Colon (tissue), 2 donors: ENCODE data around the gene PRKD3.

ENCODE experiments used
- FAIRE-seq: peaks from 2 replicates; lab custom pipeline; 2012; peaks lifted over from hg19 to GRCh38; lab: Jason Lieb, UNC
- donor health status: control.
- donor health status: control.

The PRKD3 gene

DNA sequence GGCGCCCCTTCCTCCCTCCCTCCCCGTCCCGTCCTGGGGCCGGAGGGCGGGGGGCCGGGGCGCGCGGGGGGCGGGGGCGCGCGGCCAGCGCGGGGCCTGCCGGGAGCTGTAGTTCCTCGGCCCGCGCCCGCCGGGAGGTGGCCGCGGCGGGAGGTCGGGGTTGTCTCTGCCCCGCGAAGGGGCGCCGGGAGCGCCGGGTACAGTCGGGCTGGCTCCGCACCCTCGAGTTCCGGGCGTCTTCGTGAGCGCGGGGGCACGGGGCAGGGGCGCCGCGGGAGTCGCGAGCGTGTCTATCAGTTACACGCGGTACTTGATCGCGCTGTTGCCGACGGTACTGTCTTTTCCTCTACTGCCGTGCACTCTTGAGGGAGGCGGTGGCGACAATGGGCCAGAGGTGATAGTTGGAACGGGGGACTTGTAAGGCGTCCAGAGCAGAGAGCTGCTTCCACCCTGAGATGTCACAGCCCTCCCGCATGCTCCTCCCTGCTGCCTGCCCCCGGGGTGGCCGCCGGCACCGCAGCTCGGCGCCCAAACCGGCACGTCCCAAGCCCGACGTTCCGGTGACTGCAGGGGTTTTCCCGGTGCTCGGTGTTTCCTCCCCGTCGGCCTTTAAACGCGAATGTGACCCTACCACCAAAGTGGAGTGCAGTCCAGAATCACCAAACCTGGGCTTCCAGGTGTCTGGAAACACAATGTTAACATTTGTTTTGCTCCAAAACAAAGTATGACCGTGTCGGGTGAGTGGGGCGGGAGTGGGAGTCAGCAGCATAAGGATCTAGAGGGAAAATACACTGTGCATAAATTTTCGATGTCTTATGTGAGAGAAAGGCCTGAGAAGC is at the start of gene PRKD3:
Gene PRKD3 (minus strand): TSS at position 48 of the 839 bp plus-strand sequence. CDS start 8,309 bp downstream, outside the sequence.
- no peak for FAIRE-seq

DNA sequence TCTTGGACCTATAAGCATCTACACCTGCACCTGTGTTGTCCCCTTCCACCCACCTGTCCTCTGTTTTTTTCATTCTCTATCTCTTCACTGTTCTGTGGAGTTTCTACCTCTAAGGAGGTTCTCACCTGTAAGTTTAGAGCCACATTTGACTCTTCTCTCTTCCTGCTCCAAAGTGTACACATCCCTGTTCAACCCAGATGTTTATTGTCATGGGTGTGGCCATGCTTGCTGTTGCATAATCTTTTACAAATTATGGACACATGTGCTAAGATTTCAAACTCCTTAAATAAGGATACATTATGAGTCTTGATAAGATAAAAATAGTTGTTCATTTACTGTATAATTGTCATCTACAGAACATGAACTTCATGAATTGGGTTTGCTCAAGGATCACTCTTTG is 47.4 kb upstream of the PRKD3 start:
- FAIRE-seq = no peak

DNA sequence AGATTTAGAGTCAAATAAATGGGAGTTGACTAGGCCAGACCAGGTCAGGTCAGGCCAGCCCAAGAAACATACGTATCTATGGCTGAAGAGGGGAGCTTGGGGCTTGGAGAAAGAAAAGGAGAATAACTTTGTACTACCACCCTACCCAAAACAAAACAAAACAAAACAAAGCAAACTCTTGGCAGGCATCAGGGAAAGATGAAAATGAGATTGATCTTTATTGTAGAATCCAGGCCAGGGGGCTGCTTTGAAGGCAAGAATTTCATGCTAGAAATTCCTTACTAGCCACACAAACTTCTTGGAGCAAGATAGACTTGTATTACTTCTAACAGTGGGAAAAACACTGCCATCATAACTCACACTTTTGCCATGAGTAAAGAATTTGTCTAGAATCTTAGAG is 46.0 kb upstream of the PRKD3 start:
- no peak for FAIRE-seq

DNA sequence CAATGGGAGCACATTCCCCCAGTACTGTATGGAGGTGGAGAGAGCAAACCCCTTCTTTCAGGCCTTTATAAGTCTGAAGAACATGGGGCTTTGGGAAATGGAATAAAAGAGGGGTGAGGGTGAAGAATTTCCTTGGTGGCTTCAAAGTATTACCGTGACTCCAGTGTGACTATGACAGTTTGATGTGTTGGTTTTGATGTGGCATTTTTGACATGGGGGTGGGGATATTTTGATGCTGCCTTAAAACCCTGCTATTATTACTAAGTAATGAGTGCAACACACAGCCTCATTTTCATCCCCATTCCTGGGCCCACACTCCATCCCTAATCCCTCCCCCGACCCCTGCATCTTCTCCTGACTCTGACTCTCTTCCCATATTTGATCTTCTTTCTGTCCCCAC is 43.4 kb upstream of the PRKD3 start:
- no peak for FAIRE-seq

DNA sequence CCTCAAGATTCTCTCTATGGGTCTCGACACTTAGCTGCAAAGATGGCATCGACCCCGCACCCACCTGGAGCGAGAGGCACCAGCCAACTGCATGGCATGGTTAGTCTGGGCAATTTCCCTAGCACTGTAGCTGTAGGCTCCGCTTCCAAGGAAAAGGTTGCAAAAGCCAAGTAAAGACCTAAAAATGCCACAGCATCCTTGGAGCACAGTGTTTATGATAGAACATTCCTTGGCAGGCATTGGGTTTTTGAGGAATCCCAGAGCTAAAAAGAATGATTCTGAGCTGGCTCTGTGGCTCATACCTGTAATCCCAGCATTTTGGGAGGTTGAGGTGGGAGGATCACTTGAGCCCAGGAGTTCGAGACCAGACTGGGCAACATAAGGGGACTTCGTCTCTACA is 42.7 kb upstream of the PRKD3 start:
- no peak for FAIRE-seq

DNA sequence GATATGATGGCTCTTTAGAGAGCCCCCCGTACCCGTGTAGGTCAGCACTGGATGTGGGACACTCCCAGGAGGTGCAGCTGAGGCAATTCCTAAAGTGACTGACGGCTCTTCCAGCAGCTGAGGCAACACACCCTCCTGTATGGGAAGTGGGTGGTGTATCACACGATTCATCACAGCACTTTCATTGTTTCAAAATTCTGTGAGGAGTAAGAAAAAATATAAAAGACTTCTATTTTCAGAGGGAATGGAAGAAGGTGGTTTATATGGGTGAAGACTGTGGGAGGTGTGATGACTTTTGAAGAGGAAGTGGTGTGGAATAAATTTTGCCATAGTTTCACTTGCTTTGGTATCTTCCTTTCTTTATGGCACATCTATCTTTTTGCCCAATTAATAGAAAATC is 42.1 kb upstream of the PRKD3 start:
- FAIRE-seq = no peak

DNA sequence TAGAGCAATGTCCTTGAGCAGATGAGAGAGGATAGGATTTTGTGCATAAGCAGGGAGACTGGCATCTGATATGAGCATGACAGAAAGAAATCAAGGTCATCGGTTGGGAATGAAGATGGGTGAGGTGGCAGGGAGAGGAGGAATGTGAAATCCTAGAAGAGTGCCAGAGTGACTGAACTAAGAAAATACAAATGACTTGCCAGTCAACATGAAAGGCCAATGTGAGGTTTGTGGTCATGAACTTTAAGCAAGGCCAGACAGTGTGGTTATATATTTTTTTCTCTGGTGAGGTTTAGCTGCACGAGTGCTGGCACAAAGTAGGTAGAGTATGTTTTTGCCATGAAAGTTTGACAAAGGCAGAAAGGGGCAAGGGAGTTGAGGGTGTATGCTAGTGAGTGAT is 41.0 kb upstream of the PRKD3 start:
- no peak for FAIRE-seq

DNA sequence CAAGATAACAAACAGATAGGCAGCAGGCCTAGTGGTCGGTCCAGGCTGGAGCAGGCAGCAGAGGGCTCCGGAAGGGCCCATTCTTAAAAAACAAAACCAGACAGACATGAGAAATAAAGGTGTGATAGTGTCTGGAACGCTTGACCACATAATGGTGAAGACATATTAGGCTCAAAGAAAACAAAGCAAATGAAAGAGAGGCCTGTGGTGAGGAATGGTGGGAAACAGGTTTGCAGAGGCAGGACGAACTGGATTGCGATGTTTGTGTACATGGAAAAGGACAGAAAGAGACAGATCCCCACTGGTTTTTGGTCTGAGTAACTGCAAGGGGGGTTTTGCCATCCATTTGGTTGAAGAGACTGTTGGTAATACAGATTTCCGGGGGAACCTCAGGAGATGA is 39.7 kb upstream of the PRKD3 start:
- no peak for FAIRE-seq

DNA sequence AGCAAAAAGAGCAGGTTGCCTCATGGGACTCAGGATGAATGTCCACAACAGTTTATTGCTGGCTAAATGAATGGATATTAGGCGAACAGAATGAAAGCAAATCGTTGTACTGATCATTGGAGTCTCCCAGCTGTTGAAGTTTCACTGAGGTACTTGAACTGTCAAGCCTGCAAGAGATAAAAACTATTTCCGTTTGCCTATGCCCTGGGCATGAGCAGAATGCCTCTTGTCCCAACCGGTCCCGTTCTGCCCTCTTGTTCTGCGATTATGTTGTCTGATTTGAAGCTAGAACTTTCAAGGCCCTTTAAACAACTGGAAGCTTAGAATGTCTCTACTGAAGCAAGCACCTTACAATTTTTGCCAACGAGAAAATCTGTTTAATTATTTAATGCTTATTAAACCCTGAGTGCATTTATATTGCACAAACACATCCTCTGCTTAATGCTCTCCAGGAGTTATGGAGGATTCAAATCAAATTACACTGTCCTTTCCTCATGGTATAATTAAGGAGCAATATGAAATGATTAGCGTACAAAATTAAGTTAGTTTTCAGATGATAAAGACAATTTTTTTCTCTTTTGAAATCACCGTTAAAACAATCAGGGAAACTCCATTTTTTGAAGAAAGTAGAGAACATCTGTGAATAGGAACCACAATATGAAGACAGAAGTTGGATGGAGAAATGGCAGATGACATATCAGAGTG is 37.5 kb upstream of the PRKD3 start:
- no peak for FAIRE-seq

DNA sequence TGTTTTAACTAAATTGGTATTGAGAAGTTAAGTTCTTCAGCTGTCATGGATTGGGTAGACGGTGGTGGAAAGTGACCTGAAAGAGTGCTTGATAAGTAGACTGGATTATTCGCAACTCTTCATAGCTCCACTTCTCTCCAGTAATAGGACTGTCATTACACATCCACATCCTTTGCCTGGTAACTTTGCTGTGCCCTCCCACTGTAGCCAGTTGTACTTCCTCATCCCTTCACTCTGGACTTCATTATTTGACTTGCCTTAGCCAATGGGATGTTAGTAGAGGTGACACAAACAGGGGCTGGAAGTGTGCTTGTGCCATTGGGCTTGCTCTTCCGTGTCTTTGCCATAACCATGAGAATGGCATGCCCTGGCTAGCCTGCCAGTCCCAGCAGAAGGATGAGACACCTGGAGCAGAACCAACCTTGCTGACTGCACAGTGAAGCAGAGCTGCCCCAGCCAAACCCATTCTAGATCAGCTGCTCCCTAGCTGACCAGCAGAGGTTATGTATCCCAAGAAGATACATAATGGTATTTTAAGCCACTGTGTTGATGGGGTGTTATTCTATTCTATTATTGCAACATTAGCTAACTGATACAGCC is 36.7 kb upstream of the PRKD3 start:
- FAIRE-seq = no peak

DNA sequence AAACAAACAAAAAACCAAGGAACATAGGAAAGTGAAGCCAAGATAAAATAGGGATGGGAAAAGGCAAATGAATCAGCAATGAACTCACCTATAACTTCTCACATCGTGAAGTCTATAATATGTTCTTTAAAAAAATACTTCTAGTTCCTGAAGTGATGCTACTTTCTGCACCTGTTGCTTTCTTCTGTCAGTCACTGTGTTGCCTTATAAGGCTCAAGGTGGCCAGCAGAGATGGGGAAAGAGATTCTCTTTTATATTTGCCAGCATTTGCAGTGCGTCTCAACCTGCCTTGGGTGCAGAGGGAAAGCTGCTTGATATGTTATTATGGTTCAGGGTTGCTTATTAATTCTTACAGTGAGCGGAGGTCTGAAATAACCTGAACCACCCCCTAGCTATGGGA is 33.8 kb upstream of the PRKD3 start:
- FAIRE-seq = no peak

DNA sequence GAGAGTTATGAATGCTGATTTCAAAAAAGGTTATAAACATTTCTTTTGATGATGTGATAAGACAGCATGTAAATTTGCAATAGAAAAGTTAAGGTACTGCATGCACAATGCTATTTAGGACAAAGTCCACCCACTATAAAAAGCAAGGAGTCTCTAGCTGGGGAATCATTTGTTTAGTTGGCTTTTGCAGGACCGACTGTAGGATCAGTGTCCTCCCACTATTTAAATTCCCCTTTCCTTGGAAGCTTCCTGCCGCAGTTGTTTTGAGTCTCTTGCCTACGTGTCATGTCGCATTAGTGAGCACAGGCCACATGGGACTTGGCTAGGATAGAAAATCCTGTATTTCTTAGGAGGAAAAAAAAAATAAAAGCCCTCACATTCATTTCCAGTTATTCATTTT is 32.9 kb upstream of the PRKD3 start:
- FAIRE-seq = no peak

DNA sequence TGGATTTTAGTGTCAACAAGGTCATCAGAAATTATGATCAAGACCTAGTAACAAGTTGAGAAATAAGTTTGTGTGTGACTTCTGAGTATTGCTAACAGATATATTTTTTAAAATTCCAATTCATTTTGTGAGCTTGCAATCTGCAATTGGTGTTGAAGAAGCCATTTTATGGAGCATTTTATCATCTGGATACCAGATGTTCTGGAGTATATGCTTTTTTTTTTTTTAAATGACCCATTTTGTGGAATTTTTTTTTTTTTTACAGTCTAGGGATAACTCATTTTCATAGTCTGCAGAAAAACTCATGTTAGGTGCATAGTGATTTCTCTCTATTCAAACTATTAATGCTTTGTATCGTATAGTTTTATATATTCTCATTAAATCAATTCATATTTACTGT is 32.4 kb upstream of the PRKD3 start:
- FAIRE-seq = no peak

DNA sequence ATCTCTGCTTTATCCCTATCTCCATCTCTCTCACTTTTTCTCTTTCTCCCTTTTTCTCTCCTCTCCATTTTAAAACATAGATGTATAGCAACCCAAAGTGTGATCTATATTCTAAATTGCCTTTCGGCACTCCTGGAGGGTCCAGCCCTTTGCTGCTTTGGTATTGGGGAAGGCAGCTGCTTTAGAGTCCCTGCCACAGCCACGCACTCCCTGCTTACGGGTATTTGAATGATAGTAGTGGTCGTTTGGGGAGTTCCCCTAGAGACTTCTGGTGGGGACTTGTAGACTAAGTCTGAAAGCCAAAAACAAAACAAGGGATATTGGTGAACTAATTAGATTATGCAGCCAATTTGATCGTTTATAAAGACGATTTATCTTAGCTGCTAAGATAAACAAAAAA is 31.7 kb upstream of the PRKD3 start:
- no peak for FAIRE-seq

DNA sequence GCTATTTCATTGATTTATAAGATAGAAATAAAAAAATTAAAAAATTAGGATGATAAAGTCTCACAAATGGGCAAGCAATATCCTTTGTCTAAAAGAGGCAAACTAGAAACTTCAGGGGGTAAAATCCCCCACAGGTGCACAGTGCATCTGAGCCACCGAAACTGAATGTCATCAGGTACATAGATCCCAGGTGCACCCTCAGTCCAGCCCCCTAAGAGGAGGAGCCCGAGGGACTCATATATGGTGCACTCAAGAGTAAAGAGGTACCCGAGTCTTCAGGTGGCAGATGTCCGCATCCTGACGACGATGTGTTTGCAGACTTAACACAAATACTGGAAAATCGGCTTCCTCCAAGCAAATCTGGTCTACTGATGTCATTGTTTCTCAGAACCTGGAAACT is 31.1 kb upstream of the PRKD3 start:
- FAIRE-seq = no peak

DNA sequence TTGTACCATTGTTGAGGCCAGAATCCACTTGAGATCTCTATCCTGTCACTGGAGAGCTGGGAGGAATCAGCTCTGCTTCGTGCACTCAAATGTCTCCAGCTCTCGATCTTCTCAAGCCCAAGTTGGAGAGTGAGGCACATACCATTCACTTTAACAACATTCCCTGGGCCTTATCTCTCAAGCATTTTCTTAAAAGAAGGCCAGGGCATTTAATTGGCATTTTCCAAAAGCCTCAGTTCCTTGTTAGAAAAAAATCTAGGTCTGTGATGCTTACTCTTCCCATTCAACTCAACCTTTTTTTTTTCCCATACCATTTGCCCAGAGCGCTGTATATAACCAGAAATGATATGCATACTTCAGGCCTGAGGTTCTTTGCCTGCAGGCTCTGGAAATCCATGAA is 29.9 kb upstream of the PRKD3 start:
- FAIRE-seq = no peak

DNA sequence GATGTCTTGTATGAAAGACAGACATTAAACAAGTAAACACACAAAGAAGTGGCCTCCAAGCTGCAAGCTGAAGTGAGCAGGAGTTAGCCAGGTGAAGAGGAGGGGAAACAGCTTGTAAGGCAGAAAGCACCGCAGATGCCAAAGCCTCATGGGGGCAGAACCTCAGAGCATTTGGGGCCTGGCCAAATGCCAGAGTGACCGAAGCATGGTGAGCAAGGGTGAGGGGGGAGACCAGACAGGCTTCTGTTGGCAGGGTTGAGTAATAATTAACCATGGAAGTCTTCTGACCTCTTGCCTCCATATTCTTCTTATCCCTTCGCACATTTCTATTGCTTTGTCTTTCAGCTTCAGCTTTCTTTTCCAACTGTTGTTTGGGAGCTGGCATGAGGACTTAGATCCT is 25.4 kb upstream of the PRKD3 start:
- FAIRE-seq = no peak

DNA sequence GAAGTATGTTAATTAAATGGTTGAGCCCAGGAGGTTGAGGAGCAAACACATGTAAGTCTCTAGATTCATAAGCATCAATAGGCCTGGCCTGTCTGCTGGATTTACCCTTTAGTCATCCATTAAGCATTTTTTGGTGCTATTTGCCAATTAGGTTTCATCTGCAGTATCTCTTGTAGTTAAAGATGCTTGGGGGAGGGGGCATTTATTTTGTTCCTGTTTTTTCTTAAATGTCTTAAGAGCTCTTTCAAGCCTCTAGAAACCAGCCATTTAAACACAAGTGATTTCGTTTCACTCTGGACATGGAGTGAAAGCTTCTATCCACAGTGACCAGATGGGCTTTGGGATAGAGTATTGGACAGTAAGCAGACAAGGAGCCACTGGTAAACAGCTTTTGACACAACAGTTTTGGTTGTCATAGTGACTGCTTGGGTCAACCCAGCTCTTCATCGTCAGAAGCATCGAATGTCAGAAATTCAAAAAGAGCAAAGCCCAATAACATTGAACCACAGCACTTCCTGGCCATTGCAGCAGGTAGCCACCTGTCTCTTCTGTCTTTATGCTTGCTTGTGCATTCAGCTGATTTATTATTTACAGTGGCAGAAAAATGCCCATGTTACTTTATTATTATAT is 24.7 kb upstream of the PRKD3 start:
- no peak for FAIRE-seq

DNA sequence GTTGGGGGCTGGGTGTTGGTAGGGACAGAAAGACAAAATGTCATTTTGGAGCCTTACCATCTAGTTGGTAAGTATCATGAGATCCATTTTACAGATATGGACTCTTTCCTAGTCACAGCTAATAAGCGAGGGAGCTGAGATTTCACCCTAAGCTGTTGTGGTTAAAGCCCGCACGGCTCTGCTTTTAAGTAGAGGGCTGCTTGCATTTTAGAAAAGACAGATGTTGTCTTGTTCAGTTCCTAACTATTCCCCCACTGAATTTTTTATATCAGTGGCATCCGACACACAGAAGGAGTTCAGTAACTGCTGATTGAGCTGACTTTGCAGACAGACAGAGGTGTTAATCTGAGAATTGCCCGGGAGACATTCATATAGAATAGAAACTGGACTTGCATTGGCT is 23.5 kb upstream of the PRKD3 start:
- FAIRE-seq = no peak

DNA sequence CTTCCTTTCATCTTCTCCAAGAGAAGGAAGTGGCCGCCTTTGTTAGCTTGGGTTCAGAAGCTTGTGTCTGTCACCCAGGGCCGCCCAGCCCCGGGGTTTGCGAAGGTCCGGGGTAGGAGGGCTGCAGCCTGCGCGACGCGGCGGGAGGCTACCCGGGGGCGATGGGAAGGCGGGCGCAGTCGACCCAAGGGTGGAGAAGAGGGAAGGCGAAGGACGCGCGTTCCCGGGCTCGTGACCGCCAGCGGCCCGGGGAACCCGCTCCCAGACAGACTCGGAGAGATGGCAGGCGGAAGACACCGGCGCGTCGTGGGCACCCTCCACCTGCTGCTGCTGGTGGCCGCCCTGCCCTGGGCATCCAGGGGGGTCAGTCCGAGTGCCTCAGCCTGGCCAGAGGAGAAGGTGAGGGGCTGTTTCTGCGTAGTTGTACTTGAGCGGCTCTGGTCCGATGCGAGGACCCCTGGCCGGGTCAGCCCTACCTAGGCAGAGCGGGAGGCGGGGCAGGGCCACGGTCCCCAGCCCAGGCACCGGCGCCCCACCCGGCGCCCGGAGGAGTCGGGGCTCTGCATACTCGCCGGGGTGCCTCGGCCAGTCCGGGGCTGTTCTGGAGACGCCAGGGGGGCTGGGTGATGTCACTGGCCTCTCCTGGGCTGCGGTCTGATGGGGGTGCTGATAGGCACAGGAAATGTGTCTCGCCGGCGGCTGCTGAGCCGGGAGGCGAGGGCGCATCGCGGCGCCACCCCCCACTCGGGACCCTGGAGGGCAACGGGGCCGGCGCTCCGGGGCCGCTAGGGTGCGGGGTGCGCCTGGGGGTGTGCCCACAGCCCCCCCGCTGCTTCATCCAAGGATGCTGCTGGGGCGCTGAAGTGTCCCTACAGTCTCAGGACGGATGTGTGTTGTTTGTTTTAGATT is 20.1 kb upstream of the PRKD3 start, which contains the start of gene QPCT:
Gene QPCT (plus strand): TSS at position 178 of the 909 bp plus-strand sequence. CDS start 102 bp downstream, at position 280.
- no peak for FAIRE-seq

DNA sequence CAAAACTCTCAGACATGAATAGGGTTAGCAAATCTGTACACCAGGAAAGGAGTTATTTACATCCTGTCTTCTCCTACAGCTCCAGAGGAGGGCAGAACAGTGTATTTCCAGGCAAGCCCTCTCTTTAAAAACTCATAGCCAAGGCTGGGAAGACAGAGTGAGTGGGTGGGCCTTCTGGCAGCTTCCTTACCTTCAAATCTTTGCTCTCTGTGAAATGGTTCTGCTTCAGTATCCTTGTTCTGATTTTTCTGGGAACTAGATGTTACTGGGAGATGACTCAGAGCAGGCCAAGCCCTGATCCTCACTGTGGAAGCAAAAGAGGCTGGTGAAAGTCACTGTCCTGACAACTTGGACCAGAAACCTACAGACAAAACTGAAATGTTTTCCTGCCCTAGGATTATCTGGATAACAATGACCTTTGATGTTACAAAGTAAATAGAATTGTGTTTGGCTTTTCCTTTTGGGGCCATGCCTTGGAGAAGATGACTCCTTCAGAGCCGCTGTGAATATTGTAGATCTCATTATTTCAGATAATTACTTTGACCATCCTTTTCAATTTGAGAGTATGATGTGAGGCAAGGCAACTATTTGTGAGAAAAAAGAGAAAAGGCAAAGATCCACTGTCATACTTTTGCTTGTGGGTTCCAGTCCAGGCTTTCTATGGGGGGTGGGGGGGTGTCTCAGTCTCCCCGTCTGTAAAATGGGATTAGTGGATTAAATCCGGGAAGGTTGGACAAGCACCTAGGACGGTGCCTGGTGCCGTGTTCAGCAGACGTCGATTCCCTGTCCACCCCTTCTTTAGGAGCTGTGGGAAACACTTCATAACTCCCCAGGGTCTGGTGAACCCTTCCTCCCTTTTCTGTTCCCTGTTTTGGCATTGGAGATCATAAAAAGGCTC is 19.2 kb upstream of the PRKD3 start:
- FAIRE-seq = no peak
